Measurements from ENCODE around the gene CCDC60.

Gene CCDC60

GRCh38 chr12:119372540-119372939 lies 38.0 kb downstream of the CCDC60 start:
- H2AFZ ChIP-seq (ENCODE audit: low read depth), result no peak overlapping the region
- no peaks in the 10 kb centered on the region for H3K36me3 ChIP-seq (ENCODE audit: insufficient read depth)
- no peak for TF ChIP-seq CTCF (conservative IDR thresholded peaks at IDR 0.05; ENCODE audit: low read depth, low read length)
- no peak overlapping the region for H3K9ac ChIP-seq
- H3K79me2 ChIP-seq (ENCODE audit: insufficient read depth, low read depth), result no peaks in the 10 kb centered on the region
- H3K4me3 ChIP-seq (IDR thresholded peaks at IDR 0.05; ENCODE audit: insufficient read depth, low read depth, low read length), result no peak overlapping the region
- H3K4me2 ChIP-seq, result no peak overlapping the region
- no peaks in the 10 kb centered on the region for H3K27me3 ChIP-seq (ENCODE audit: insufficient read depth, low read depth)
- no peaks in the 10 kb centered on the region for H4K20me1 ChIP-seq (ENCODE audit: insufficient read depth)
- H3K27ac ChIP-seq, result no peak overlapping the region
- no peaks in the 10 kb centered on the region for H3K4me1 ChIP-seq (ENCODE audit: low read depth, poor library complexity, severe bottlenecking)

GRCh38 chr12:119373001-119373400 lies 38.5 kb downstream of the CCDC60 start:
- no peak overlapping the region for H3K27ac ChIP-seq
- no peaks in the 10 kb centered on the region for H4K20me1 ChIP-seq (ENCODE audit: insufficient read depth)
- no peaks in the 10 kb centered on the region for H3K27me3 ChIP-seq (ENCODE audit: insufficient read depth, low read depth)
- H3K4me3 ChIP-seq (IDR thresholded peaks at IDR 0.05; ENCODE audit: insufficient read depth, low read depth, low read length), result no peak overlapping the region
- H3K79me2 ChIP-seq (ENCODE audit: insufficient read depth, low read depth), result no peaks in the 10 kb centered on the region
- no peak overlapping the region for H3K9ac ChIP-seq
- TF ChIP-seq CTCF (conservative IDR thresholded peaks at IDR 0.05; ENCODE audit: low read depth, low read length), result no peak
- no peak overlapping the region for H2AFZ ChIP-seq (ENCODE audit: low read depth)
- H3K36me3 ChIP-seq (ENCODE audit: insufficient read depth), result no peaks in the 10 kb centered on the region
- H3K4me2 ChIP-seq, result no peak overlapping the region
- no peaks in the 10 kb centered on the region for H3K4me1 ChIP-seq (ENCODE audit: low read depth, poor library complexity, severe bottlenecking)

GRCh38 chr12:119373666-119374065 lies 39.1 kb downstream of the CCDC60 start:
- Histone ChIP-seq H3K36me3 (ENCODE audit: insufficient read depth) (no peaks in the 10 kb centered on the region), H3K27me3 (ENCODE audit: insufficient read depth, low read depth) (no peaks in the 10 kb centered on the region), H3K27ac (no peak overlapping the region), H4K20me1 (ENCODE audit: insufficient read depth) (no peaks in the 10 kb centered on the region), H3K79me2 (ENCODE audit: insufficient read depth, low read depth) (no peaks in the 10 kb centered on the region), H3K4me2 (no peak overlapping the region), H2AFZ (ENCODE audit: low read depth) (no peak overlapping the region), H3K9ac (no peak overlapping the region), H3K4me3 (IDR thresholded peaks at IDR 0.05; ENCODE audit: insufficient read depth, low read depth, low read length) (no peak overlapping the region), H3K4me1 (ENCODE audit: low read depth, poor library complexity, severe bottlenecking) (no peaks in the 10 kb centered on the region)
- TF ChIP-seq CTCF (conservative IDR thresholded peaks at IDR 0.05; ENCODE audit: low read depth, low read length), result no peak

- no peaks in the 10 kb centered on the region for H3K27me3 ChIP-seq (ENCODE audit: insufficient read depth, low read depth)
- H3K79me2 ChIP-seq (ENCODE audit: insufficient read depth, low read depth), result no peaks in the 10 kb centered on the region
- H3K4me1 ChIP-seq (ENCODE audit: low read depth, poor library complexity, severe bottlenecking), result no peaks in the 10 kb centered on the region
- H3K9ac ChIP-seq, result no peak overlapping the region
- TF ChIP-seq CTCF (conservative IDR thresholded peaks at IDR 0.05; ENCODE audit: low read depth, low read length), result no peak
- no peak overlapping the region for H3K4me2 ChIP-seq
- no peaks in the 10 kb centered on the region for H3K36me3 ChIP-seq (ENCODE audit: insufficient read depth)
- H3K27ac ChIP-seq, result no peak overlapping the region
- no peaks in the 10 kb centered on the region for H4K20me1 ChIP-seq (ENCODE audit: insufficient read depth)
- no peak overlapping the region for H3K4me3 ChIP-seq (IDR thresholded peaks at IDR 0.05; ENCODE audit: insufficient read depth, low read depth, low read length)
- H2AFZ ChIP-seq (ENCODE audit: low read depth), result no peak overlapping the region
Observed at GRCh38 chr12:119374635-119375034, 40.1 kb downstream of the CCDC60 start.
